ENCODE results near the gene ZNF423. TPM values are rescaled to one million over a fixed set of nuclear protein-coding genes. Genes with fewer than 3 reads are reported as not detected.
A peak's percentile ranks its signal among the peaks of the same experiment; 100 is the strongest.

The ZNF423 gene
- total and polyA plus RNA-seq, 10 donors: 0.36 to 7.0 (median 3.7) TPM

DNA sequence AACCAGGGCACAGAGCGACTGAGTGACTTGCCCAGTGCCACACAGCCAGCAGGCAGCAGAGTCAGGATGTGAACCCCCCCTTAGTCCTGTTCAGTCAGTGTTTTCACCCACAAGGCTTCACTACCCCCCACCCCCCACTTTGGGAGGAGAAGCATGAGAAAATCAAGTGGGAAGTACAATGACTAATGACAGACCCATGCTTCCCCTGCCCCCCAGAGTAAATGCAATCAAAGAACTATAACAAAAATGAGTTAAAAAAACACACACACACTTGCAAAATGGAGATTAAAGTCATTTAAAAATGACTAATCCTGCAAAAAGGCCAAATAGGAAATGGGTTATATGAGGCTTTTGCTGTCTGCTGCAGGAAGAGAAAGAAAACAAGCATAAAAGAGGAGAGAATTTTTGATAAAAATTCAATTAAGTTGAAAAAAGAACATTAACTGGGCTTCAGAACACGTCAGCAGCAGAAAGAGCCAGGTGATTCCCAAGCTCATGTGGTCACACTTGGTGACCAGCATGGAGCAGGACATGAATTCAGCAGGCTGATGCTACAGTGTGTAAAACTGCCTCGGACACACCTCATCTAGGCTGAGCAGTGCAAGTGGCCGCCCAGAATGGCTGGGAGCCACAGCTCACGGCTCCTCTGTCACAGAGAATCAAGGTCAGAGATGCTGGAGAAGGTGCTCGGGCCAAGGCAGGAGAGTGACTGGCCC is 212.3 kb downstream of the ZNF423 start:
- Histone ChIP-seq H3K4me1 (peaks cover 0 to 20% (median 12%) of the 10 kb centered on the region in 6 donors), H3K27ac (no peak overlapping the region), H3K36me3 (no peaks in the 10 kb centered on the region), H3K4me3 (no peak overlapping the region), H3K9me3 (peaks cover 9 to 40% (median 38%) of the 10 kb centered on the region in 8 donors), H3K27me3 (replicated peaks in 1 of 7) (peaks cover 0 to 6% (median 0%) of the 10 kb centered on the region in 7 donors)
- 62 to 78% (median 68%) methylated on average over 6 of the region's 6 CpGs for WGBS, 5 donors
- TF ChIP-seq POLR2A (IDR thresholded peaks at IDR 0.05) (no peak), POLR2AphosphoS5 (IDR thresholded peaks at IDR 0.05) (no peak)
- TF ChIP-seq, protein P1, sequence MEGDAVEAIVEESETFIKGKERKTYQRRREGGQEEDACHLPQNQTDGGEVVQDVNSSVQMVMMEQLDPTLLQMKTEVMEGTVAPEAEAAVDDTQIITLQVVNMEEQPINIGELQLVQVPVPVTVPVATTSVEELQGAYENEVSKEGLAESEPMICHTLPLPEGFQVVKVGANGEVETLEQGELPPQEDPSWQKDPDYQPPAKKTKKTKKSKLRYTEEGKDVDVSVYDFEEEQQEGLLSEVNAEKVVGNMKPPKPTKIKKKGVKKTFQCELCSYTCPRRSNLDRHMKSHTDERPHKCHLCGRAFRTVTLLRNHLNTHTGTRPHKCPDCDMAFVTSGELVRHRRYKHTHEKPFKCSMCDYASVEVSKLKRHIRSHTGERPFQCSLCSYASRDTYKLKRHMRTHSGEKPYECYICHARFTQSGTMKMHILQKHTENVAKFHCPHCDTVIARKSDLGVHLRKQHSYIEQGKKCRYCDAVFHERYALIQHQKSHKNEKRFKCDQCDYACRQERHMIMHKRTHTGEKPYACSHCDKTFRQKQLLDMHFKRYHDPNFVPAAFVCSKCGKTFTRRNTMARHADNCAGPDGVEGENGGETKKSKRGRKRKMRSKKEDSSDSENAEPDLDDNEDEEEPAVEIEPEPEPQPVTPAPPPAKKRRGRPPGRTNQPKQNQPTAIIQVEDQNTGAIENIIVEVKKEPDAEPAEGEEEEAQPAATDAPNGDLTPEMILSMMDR (IDR thresholded peaks at IDR 0.05 in 8 of 11, conservative IDR thresholded peaks at IDR 0.05 in 3 of 11): no peak
- intact Hi-C loops (cut with DNase I; ENCODE audit: low total_unique reads): no loop called here
- peak; percentile 54 for DNase-seq

DNA sequence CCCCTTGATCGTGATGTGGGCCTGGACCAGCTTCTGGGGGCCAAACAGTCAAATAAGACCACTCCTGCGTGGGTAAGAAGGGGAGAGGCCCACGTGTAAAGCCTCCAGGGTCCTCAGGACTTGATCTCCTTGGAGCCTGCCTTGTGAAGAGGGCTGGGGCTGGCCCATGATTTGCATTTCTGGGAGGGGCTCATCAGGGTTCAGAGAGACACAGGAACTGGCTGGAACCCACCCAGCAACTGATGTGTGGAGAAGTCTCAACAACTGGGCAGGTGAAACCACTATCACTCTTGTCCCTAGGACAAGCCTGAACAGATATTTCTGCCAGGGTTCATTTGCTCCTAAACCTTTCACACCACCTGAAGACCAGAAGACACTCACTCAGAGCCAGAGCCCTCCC is 214.7 kb downstream of the ZNF423 start:
- no peak overlapping the region for H3K27ac ChIP-seq
- peak; percentile 33 for DNase-seq
- peaks cover 0 to 26% (median 16%) of the 10 kb centered on the region in 6 donors for H3K4me1 ChIP-seq
- 72 to 87% (median 74%) methylated on average over 3 of the region's 3 CpGs for WGBS, 5 donors
- H3K4me3 ChIP-seq: no peak overlapping the region
- peaks cover 0 to 17% (median 15%) of the 10 kb centered on the region in 8 donors for H3K9me3 ChIP-seq
- H3K36me3 ChIP-seq: peaks cover 0 to 7% (median 0%) of the 10 kb centered on the region in 6 donors
- TF ChIP-seq POLR2A (IDR thresholded peaks at IDR 0.05) (no peak), POLR2AphosphoS5 (IDR thresholded peaks at IDR 0.05) (no peak)
- TF ChIP-seq, protein P1 (IDR thresholded peaks at IDR 0.05 in 8 of 11, conservative IDR thresholded peaks at IDR 0.05 in 3 of 11): no peak
- peaks cover 0 to 6% (median 0%) of the 10 kb centered on the region in 7 donors for H3K27me3 ChIP-seq (replicated peaks in 1 of 7)
- intact Hi-C loops (cut with DNase I; ENCODE audit: low total_unique reads): no loop called here

DNA sequence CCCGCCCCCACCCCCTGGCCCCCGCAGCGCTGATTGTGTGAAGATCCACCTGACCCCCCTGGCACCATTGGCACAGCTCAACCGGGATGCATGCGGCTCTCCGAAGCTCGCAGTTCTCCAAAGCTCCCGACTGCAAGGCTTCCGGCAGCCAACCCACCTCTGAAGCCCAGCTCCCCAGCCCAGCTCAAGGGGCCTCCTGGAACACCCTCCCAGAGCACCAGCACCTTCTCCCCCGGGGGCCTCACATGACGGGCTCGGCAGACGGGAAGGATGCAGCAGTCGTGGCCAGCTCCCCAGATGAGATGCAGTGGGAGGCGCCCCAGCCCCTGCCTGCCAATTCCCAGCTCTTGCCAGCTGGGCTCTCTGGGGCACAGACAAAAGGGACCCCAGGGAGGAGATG is 215.3 kb downstream of the ZNF423 start:
- peaks cover 0 to 26% (median 16%) of the 10 kb centered on the region in 6 donors for H3K4me1 ChIP-seq
- no peak overlapping the region for H3K4me3 ChIP-seq
- TF ChIP-seq, protein P1 (IDR thresholded peaks at IDR 0.05 in 8 of 11, conservative IDR thresholded peaks at IDR 0.05 in 3 of 11): no peak
- TF ChIP-seq POLR2A (IDR thresholded peaks at IDR 0.05) (no peak), POLR2AphosphoS5 (IDR thresholded peaks at IDR 0.05) (no peak)
- peaks cover 0 to 14% (median 0%) of the 10 kb centered on the region in 6 donors for H3K36me3 ChIP-seq
- intact Hi-C loops (cut with DNase I; ENCODE audit: low total_unique reads): no loop called here
- no peak overlapping the region for H3K27ac ChIP-seq
- peak; percentile 68 for DNase-seq
- peaks cover 0 to 10% (median 8%) of the 10 kb centered on the region in 8 donors for H3K9me3 ChIP-seq
- H3K27me3 ChIP-seq (replicated peaks in 1 of 7): peaks cover 0 to 6% (median 0%) of the 10 kb centered on the region in 7 donors
- WGBS, 5 donors: 49 to 63% (median 56%) methylated on average over 8 to 15 of the region's 15 CpGs

DNA sequence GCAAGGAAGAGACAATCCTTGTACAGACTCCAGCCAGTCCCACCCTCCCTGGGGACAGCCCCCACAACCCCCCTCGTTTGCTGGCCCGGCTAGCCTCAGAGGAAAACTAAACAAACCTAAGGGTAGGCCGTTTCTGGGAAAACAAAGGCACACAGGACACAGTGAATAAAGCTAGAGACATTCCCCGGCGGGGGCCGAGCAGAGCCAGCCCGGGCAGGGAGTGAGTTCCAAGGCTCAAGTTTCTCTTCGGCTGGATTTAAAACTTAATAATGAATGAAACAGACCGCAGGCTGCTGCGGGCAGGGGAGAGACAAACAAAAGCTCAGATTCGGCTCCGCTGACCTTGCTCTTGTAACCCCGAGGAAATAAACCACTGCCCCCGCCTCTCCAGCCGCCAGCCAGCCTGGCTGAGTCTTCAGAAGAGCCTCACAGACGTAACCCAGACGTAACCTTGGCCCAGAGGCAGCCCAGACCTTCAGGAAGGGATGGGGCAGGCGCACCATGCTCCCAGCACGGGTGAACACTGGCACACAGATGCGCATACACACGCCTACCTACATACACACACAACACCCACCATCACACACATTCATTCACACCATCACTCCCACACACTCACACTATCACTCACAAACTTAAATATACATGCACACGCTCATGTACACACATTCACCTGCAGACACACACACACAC is 216.0 kb downstream of the ZNF423 start:
- H3K27me3 ChIP-seq (replicated peaks in 1 of 7): peaks cover 0 to 6% (median 0%) of the 10 kb centered on the region in 7 donors
- peaks cover 0 to 26% (median 16%) of the 10 kb centered on the region in 6 donors for H3K4me1 ChIP-seq
- no peak overlapping the region for H3K4me3 ChIP-seq
- 47 to 66% (median 65%) methylated on average over 20 to 22 of the region's 22 CpGs for WGBS, 5 donors
- intact Hi-C loops (cut with DNase I; ENCODE audit: low total_unique reads): no loop called here
- DNase-seq: peak; percentile 54
- peaks cover 0 to 3% (median 1%) of the 10 kb centered on the region in 8 donors for H3K9me3 ChIP-seq
- H3K36me3 ChIP-seq: peaks cover 0 to 19% (median 0%) of the 10 kb centered on the region in 6 donors
- TF ChIP-seq, protein P1 (IDR thresholded peaks at IDR 0.05 in 8 of 11, conservative IDR thresholded peaks at IDR 0.05 in 3 of 11): no peak
- TF ChIP-seq POLR2A (IDR thresholded peaks at IDR 0.05) (no peak), POLR2AphosphoS5 (IDR thresholded peaks at IDR 0.05) (peak in 1 of 3 donors; percentile 40)
- H3K27ac ChIP-seq: peak overlapping the region in 1 of 8 donors; percentile 11
